ENCODE data around the gene BCL2L11.

DNA sequence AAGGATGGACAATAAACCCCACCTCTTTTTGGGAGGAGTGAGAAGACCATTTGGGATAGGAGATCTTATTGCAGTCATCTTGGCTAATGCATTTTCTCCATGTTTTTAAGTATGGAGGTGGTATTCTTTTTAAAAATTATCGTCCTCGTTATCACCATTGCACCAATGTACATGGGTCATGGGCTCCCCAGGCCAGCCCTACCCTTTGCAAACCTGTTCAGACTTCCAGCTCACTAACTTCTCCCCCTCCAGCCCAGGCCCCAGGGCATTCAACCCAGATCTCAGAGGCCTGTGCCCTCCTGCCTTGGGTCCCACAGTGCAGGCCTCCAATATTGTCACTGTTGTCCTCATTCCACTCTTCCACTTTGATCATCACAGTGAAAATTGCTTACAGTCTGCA lies 68.4 kb downstream of the BCL2L11 start:
- TF ChIP-seq EZH2 (IDR thresholded peaks at IDR 0.05): no peak
- TF ChIP-seq POLR2AphosphoS5 (IDR thresholded peaks at IDR 0.05; ENCODE audit: borderline replicate concordance, low read depth, low read length): no peak
